ENCODE measurements around the gene ITGA2. TPM values are rescaled to one million over a fixed set of nuclear protein-coding genes. Genes with fewer than 3 reads are reported as not detected.

The ITGA2 gene
- polyA plus RNA-seq, 1 donor from 2014 or later = 0.20 TPM

DNA sequence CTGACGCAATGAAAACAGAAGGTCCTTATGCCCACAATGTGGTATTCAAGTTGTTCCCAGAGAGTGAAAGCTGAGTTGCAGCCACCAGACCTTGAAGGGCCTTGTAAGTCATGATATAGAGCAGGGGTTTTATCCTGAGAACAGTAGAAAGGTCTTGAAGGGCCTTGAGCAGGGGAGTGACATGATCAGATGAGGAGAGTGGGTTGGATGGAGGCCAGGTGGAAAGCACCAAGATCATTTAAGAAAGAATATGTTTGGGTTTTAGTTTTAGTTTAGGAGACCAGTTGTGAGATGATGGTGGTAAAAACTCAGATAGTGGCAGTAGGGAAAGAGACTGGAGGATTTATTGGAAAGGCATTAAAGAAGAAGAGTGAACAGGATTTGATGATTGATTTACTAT is 5.9 kb downstream of the ITGA2 start:
- H2AFZ ChIP-seq (ENCODE audit: low read depth, low read length) = no peak overlapping the region
- H3K27me3 ChIP-seq (ENCODE audit: insufficient read depth, low read depth, low read length) = peaks cover 10% of the 10 kb centered on the region
- H3F3A ChIP-seq (ENCODE audit: insufficient read depth, low read length, poor library complexity, severe bottlenecking) = peaks cover 4% of the 10 kb centered on the region
- H3K79me2 ChIP-seq (replicated peaks; ENCODE audit: insufficient read depth, low read length) = peaks cover 11% of the 10 kb centered on the region
- H3K9ac ChIP-seq (ENCODE audit: low read length) = no peak overlapping the region
- no peak overlapping the region for H3K4me3 ChIP-seq (ENCODE audit: low read length)
- H4K20me1 ChIP-seq (ENCODE audit: insufficient read depth) = no peaks in the 10 kb centered on the region
- H3K27ac ChIP-seq (ENCODE audit: low read length) = no peak overlapping the region
- no peak overlapping the region for H3K4me2 ChIP-seq (ENCODE audit: low read length)
- no peaks in the 10 kb centered on the region for H3K9me2 ChIP-seq (ENCODE audit: insufficient read depth, low read length)
- TF ChIP-seq, protein P1, sequence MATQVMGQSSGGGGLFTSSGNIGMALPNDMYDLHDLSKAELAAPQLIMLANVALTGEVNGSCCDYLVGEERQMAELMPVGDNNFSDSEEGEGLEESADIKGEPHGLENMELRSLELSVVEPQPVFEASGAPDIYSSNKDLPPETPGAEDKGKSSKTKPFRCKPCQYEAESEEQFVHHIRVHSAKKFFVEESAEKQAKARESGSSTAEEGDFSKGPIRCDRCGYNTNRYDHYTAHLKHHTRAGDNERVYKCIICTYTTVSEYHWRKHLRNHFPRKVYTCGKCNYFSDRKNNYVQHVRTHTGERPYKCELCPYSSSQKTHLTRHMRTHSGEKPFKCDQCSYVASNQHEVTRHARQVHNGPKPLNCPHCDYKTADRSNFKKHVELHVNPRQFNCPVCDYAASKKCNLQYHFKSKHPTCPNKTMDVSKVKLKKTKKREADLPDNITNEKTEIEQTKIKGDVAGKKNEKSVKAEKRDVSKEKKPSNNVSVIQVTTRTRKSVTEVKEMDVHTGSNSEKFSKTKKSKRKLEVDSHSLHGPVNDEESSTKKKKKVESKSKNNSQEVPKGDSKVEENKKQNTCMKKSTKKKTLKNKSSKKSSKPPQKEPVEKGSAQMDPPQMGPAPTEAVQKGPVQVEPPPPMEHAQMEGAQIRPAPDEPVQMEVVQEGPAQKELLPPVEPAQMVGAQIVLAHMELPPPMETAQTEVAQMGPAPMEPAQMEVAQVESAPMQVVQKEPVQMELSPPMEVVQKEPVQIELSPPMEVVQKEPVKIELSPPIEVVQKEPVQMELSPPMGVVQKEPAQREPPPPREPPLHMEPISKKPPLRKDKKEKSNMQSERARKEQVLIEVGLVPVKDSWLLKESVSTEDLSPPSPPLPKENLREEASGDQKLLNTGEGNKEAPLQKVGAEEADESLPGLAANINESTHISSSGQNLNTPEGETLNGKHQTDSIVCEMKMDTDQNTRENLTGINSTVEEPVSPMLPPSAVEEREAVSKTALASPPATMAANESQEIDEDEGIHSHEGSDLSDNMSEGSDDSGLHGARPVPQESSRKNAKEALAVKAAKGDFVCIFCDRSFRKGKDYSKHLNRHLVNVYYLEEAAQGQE (IDR thresholded peaks at IDR 0.05; ENCODE audit: borderline replicate concordance) = no peak
- TF ChIP-seq EP300 (conservative IDR thresholded peaks at IDR 0.05; ENCODE audit: poor library complexity, severe bottlenecking) = no peak
- no peak for TF ChIP-seq RAD21 (conservative IDR thresholded peaks at IDR 0.05)
- H3K9me3 ChIP-seq (ENCODE audit: low read length) = no peaks in the 10 kb centered on the region
- H3K36me3 ChIP-seq (ENCODE audit: insufficient read depth, low read length) = no peaks in the 10 kb centered on the region

DNA sequence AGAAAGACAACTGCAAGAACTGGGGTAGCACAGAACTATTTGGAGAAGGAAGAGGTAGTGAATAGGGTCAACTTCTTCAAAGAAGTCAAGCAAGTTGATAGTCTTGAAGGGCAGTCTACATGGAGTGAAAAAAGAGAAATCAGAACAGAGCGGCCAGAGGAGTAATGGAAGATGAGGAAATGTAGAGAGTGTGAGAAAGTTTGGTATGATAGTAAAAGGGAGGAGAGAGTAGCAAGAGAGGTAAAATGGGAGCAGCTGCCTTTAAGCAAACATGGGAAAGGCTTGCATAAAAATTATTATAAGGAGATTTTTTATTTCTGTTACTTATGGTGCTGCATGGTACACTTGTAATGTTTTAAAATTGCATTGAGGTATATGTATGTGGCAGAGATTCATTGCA is 6.8 kb downstream of the ITGA2 start:
- no peaks in the 10 kb centered on the region for H3K9me3 ChIP-seq (ENCODE audit: low read length)
- H3K36me3 ChIP-seq (ENCODE audit: insufficient read depth, low read length) = no peaks in the 10 kb centered on the region
- no peak overlapping the region for H3K27ac ChIP-seq (ENCODE audit: low read length)
- peaks cover 8% of the 10 kb centered on the region for H3K79me2 ChIP-seq (replicated peaks; ENCODE audit: insufficient read depth, low read length)
- H3K9ac ChIP-seq (ENCODE audit: low read length) = no peak overlapping the region
- H3K27me3 ChIP-seq (ENCODE audit: insufficient read depth, low read depth, low read length) = peaks cover 2% of the 10 kb centered on the region
- TF ChIP-seq POLR2AphosphoS5 (IDR thresholded peaks at IDR 0.05) = no peak
- TF ChIP-seq MXI1 (conservative IDR thresholded peaks at IDR 0.05; ENCODE audit: poor library complexity, severe bottlenecking) = no peak
- TF ChIP-seq EP300 (conservative IDR thresholded peaks at IDR 0.05; ENCODE audit: poor library complexity, severe bottlenecking) = no peak
- TF ChIP-seq TAF1 (IDR thresholded peaks at IDR 0.05; ENCODE audit: low read depth) = no peak
- no peak for TF ChIP-seq SMC3 (conservative IDR thresholded peaks at IDR 0.05; ENCODE audit: poor library complexity)
- TF ChIP-seq, protein P2, sequence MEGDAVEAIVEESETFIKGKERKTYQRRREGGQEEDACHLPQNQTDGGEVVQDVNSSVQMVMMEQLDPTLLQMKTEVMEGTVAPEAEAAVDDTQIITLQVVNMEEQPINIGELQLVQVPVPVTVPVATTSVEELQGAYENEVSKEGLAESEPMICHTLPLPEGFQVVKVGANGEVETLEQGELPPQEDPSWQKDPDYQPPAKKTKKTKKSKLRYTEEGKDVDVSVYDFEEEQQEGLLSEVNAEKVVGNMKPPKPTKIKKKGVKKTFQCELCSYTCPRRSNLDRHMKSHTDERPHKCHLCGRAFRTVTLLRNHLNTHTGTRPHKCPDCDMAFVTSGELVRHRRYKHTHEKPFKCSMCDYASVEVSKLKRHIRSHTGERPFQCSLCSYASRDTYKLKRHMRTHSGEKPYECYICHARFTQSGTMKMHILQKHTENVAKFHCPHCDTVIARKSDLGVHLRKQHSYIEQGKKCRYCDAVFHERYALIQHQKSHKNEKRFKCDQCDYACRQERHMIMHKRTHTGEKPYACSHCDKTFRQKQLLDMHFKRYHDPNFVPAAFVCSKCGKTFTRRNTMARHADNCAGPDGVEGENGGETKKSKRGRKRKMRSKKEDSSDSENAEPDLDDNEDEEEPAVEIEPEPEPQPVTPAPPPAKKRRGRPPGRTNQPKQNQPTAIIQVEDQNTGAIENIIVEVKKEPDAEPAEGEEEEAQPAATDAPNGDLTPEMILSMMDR (IDR thresholded peaks at IDR 0.05; ENCODE audit: poor library complexity, severe bottlenecking) = no peak
- H3F3A ChIP-seq (ENCODE audit: insufficient read depth, low read length, poor library complexity, severe bottlenecking) = no peaks in the 10 kb centered on the region
- H3K9me2 ChIP-seq (ENCODE audit: insufficient read depth, low read length) = no peaks in the 10 kb centered on the region
- no peak overlapping the region for H2AFZ ChIP-seq (ENCODE audit: low read depth, low read length)
- no peaks in the 10 kb centered on the region for H4K20me1 ChIP-seq (ENCODE audit: insufficient read depth)
- no peak overlapping the region for H3K4me3 ChIP-seq (ENCODE audit: low read length)
- no peak overlapping the region for H3K4me2 ChIP-seq (ENCODE audit: low read length)

DNA sequence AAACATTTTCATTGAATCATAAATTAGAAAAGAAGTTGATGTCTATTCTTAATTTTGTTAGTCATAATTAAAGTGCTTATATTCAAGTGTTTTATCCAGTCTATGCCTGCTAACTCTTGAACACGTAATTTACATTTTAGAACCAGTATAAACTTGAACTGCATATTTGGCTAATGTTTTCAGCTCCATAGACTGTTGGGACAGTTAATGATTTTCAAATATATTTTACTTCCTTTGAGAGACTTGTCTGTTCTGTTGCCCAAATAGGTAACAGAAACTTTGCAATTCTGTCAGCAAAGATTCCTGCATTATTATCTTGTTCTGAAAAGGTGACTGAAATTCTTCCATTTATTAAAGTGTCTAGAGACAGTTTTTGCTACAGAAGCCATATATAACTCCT is 7.8 kb downstream of the ITGA2 start:
- H3K4me2 ChIP-seq (ENCODE audit: low read length) = peak overlapping the region; percentile 67
- TF ChIP-seq, protein P2 (IDR thresholded peaks at IDR 0.05; ENCODE audit: poor library complexity, severe bottlenecking) = no peak
- TF ChIP-seq, protein P1 (IDR thresholded peaks at IDR 0.05; ENCODE audit: borderline replicate concordance) = no peak
- TF ChIP-seq TAF1 (IDR thresholded peaks at IDR 0.05; ENCODE audit: low read depth) = no peak
- no peak for TF ChIP-seq EZH2 (IDR thresholded peaks at IDR 0.05; ENCODE audit: borderline replicate concordance, insufficient read depth, low read length, poor library complexity, severe bottlenecking)
- no peak for TF ChIP-seq MXI1 (conservative IDR thresholded peaks at IDR 0.05; ENCODE audit: poor library complexity, severe bottlenecking)
- no peak for TF ChIP-seq EP300 (conservative IDR thresholded peaks at IDR 0.05; ENCODE audit: poor library complexity, severe bottlenecking)
- no peak for TF ChIP-seq SMC3 (conservative IDR thresholded peaks at IDR 0.05; ENCODE audit: poor library complexity)
- no peak for TF ChIP-seq RAD21 (conservative IDR thresholded peaks at IDR 0.05)
- no peak for TF ChIP-seq POLR2AphosphoS5 (IDR thresholded peaks at IDR 0.05)
- no peaks in the 10 kb centered on the region for H4K20me1 ChIP-seq (ENCODE audit: insufficient read depth)
- H3K79me2 ChIP-seq (replicated peaks; ENCODE audit: insufficient read depth, low read length) = no peaks in the 10 kb centered on the region
- no peaks in the 10 kb centered on the region for H3K36me3 ChIP-seq (ENCODE audit: insufficient read depth, low read length)
- H3K27ac ChIP-seq (ENCODE audit: low read length) = peak overlapping the region; percentile 65
- H3K27me3 ChIP-seq (ENCODE audit: insufficient read depth, low read depth, low read length) = no peaks in the 10 kb centered on the region
- H3K9me2 ChIP-seq (ENCODE audit: insufficient read depth, low read length) = no peaks in the 10 kb centered on the region
- peak overlapping the region; percentile 24 for H3K9ac ChIP-seq (ENCODE audit: low read length)
- H2AFZ ChIP-seq (ENCODE audit: low read depth, low read length) = peak overlapping the region; percentile 17
- H3K4me3 ChIP-seq (ENCODE audit: low read length) = peak overlapping the region; percentile 36
- H3F3A ChIP-seq (ENCODE audit: insufficient read depth, low read length, poor library complexity, severe bottlenecking) = no peaks in the 10 kb centered on the region
- no peaks in the 10 kb centered on the region for H3K9me3 ChIP-seq (ENCODE audit: low read length)
